C4-2B (cell line): ENCODE data around the gene ACOX2.

Experiments
- CTCF ChIP-seq: fragments of 450-650 bp; conservative IDR thresholded peaks from 2 replicates; pipeline ENCODE4 v1.5.1; 2017; ENCODE audit warnings: mild to moderate bottlenecking
- ZFX ChIP-seq: fragments of 450-650 bp; IDR thresholded peaks from 2 replicates; pipeline ENCODE4 v1.6.1; 2017

DNA sequence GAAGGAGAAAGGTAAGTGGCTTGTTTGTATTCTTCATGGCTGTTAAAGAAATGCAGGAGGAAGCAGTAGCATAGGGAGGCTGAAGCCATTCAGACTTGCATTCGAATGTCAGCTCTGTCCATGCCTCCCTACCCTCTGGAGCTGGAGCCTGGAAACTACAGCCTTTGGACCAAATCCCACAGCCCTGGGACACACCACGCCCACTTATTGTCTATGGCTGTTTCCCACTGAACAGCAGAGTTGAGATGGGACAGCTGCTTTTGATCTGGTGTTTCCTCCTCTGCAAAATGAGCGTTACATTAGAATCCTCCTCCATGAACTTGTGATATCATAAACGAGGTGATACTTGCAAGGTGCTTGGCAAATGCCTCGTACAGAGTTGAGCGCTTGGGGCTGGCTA, 36.6 kb upstream of the ACOX2 start:
- TF ChIP-seq CTCF (no peak), ZFX (no peak)
